ENCODE data around the gene MYRIP. TPM values are rescaled to one million over a fixed set of nuclear protein-coding genes. Genes with fewer than 3 reads are reported as not detected.

The MYRIP gene
- total and polyA plus RNA-seq, 10 of the 15 experiments (the other 5 are each of a cell fraction or from before 2014, with no cell fraction given): 0.03 to 0.08 (median 0.04) TPM; not detected in 6

GRCh38 chr3:40170395-40170794, 361.0 kb downstream of the MYRIP start (continued):
- no peak for TF ChIP-seq CTCF (IDR thresholded peaks at IDR 0.05 in 2 of 3, conservative IDR thresholded peaks at IDR 0.05 in 1 of 3; ENCODE audit: control insufficient read depth in 2 of 3, extremely low read depth in 1 of 3, insufficient read depth in 1 of 3, low read depth in 3 of 3, low read length in 3 of 3)
- no peak for TF ChIP-seq IRF3 (IDR thresholded peaks at IDR 0.05)
- no peak for TF ChIP-seq ZNF592 (IDR thresholded peaks at IDR 0.05)
- TF ChIP-seq SPI1 (IDR thresholded peaks at IDR 0.05; ENCODE audit: borderline replicate concordance, insufficient read depth, low read depth, low read length): peak; percentile 50; the same call in 1 of the 2 replicates
- TF ChIP-seq SMC3 (IDR thresholded peaks at IDR 0.05; ENCODE audit: borderline replicate concordance, low read length): no peak
- TF ChIP-seq FOXK2 (IDR thresholded peaks at IDR 0.05): no peak
- no peak for TF ChIP-seq PML (IDR thresholded peaks at IDR 0.05; ENCODE audit: low read length)
- TF ChIP-seq USF2 (IDR thresholded peaks at IDR 0.05; ENCODE audit: borderline replicate concordance, low read depth, low read length): no peak
- TF ChIP-seq ZZZ3 (IDR thresholded peaks at IDR 0.05; ENCODE audit: control insufficient read depth, insufficient read length, low read depth): no peak
- TF ChIP-seq BMI1 (IDR thresholded peaks at IDR 0.05; ENCODE audit: borderline replicate concordance): no peak
- no peak for TF ChIP-seq E2F4 (IDR thresholded peaks at IDR 0.05; ENCODE audit: low read depth, low read length)
- no peak for TF ChIP-seq CREM (IDR thresholded peaks at IDR 0.05; ENCODE audit: low read depth)
- no peak for TF ChIP-seq CUX1 (IDR thresholded peaks at IDR 0.05; ENCODE audit: insufficient replicate concordance, low read depth, low read length)
- TF ChIP-seq HCFC1 (IDR thresholded peaks at IDR 0.05; ENCODE audit: low read length): no peak
- TF ChIP-seq TAF1 (IDR thresholded peaks at IDR 0.05; ENCODE audit: borderline replicate concordance, low read depth, low read length): no peak
- no peak for TF ChIP-seq YBX1 (IDR thresholded peaks at IDR 0.05)

Data from GM12878 (cell line).